HFFc6 (cell line): ENCODE results near the gene TNXB. TPM values are rescaled to one million over a fixed set of nuclear protein-coding genes. Genes with fewer than 3 reads are reported as not detected.
A peak's percentile ranks its signal among the peaks of the same experiment; 100 is the strongest.

Experiments
- DNase-seq: peaks from one replicate; pipeline ENCODE4 v3.0.0-alpha.2; 2018
- H3K27ac Mint-ChIP-seq: 2 replicates; pipeline ENCODE4 v1.8.0; 2020; ENCODE audit warnings: mild to moderate bottlenecking, mixed read lengths
- H3K27me3 Mint-ChIP-seq: 2 replicates; pipeline ENCODE4 v1.8.0; 2021; ENCODE audit warnings: mild to moderate bottlenecking, moderate library complexity, mixed read lengths; ENCODE audit not compliant: insufficient read depth
- H3K36me3 Mint-ChIP-seq: 2 replicates; pipeline ENCODE4 v1.8.0; 2021; ENCODE audit warnings: low read depth, mixed read lengths
- H3K4me1 Mint-ChIP-seq: 2 replicates; pipeline ENCODE4 v1.8.0; 2020; ENCODE audit warnings: low read depth, mixed read lengths
- H3K4me3 Mint-ChIP-seq: 2 replicates; pipeline ENCODE4 v1.8.0; 2020; ENCODE audit warnings: mild to moderate bottlenecking, moderate library complexity, mixed read lengths
- H3K9me3 Mint-ChIP-seq: 2 replicates; pipeline ENCODE4 v1.8.0; 2020; ENCODE audit warnings: mild to moderate bottlenecking, mixed read lengths
- CTCF ChIP-seq: fragments of 200-600 bp; sonication (generic); IDR thresholded peaks from 2 replicates; pipeline ENCODE4 v1.5.0; 2021; ENCODE audit warnings: antibody characterized with exemption, mild to moderate bottlenecking
- long read RNA-seq: library from polyadenylated mRNA; unstranded; transcript quantifications from one replicate; pipeline ENCODE4 v2.0.0, GENCODE V29; 2019
- total RNA-seq, 6 experiments: library from RNA; stranded (reverse); fragmentation: NEBNext Ultra II Directional; extraction: Animal tissue kit (Norgen Biotek cat#: 25700); gene quantifications; 2 replicates in 1 of 6; 3 replicates in 5 of 6; pipeline ENCODE4 v1.2.3, GENCODE V29; 2021

TNXB gene
- 1 to 10 TPM in 1 of 6 experiments, under 1 TPM in 5; 0.28 to 1.4 (median 0.83) TPM for total RNA-seq
- long read RNA-seq: 0 reads

GRCh38 chr6:32109114-32109764, at the start of gene TNXB:
Gene TNXB (minus strand): TSS chr6:32109338. CDS start chr6:32098198, 11,140 bp downstream.
- no peak for TF ChIP-seq CTCF
- no peak for DNase-seq
- no peaks in the 10 kb centered on the region for H3K9me3 Mint-ChIP-seq

GRCh38 chr6:32158052-32158451, 48.9 kb upstream of the TNXB start:
- Mint-ChIP-seq H3K36me3 (peaks cover 16% of the 10 kb centered on the region), H3K4me1 (peaks cover 21% of the 10 kb centered on the region)
- TF ChIP-seq CTCF: no peak

More at GRCh38 chr6:32109114-32109764, at the start of gene TNXB:
- Mint-ChIP-seq H3K36me3 (peaks cover 22% of the 10 kb centered on the region), H3K27ac (peak within 1 kb of the TSS; percentile 57), H3K4me1 (peaks cover 55% of the 10 kb centered on the region), H3K27me3 (peaks cover 10% of the 10 kb centered on the region), H3K4me3 (peak within 1 kb of the TSS; percentile 72)

GRCh38 chr6:32156891-32157290, 47.8 kb upstream of the TNXB start:
- peaks cover 32% of the 10 kb centered on the region for H3K4me1 Mint-ChIP-seq
- peaks cover 16% of the 10 kb centered on the region for H3K36me3 Mint-ChIP-seq
- no peaks in the 10 kb centered on the region for H3K9me3 Mint-ChIP-seq
- H3K27me3 Mint-ChIP-seq: no peaks in the 10 kb centered on the region; the same call in none of the 2 replicates
- no peak overlapping the region for H3K27ac Mint-ChIP-seq
- H3K4me3 Mint-ChIP-seq: no peak overlapping the region
- no peak for TF ChIP-seq CTCF
- DNase-seq: no peak

More at GRCh38 chr6:32158052-32158451, 48.9 kb upstream of the TNXB start:
- Mint-ChIP-seq H3K27me3 (peaks cover 2% of the 10 kb centered on the region), H3K27ac (no peak overlapping the region), H3K9me3 (no peaks in the 10 kb centered on the region), H3K4me3 (no peak overlapping the region)
- no peak for DNase-seq

- H3K27me3 Mint-ChIP-seq: peaks cover 2% of the 10 kb centered on the region
- H3K4me1 Mint-ChIP-seq: peaks cover 43% of the 10 kb centered on the region
- peaks cover 16% of the 10 kb centered on the region for H3K36me3 Mint-ChIP-seq
- H3K9me3 Mint-ChIP-seq: no peaks in the 10 kb centered on the region
- peak overlapping the region; percentile 100 for H3K4me3 Mint-ChIP-seq
- peak; percentile 76 for TF ChIP-seq CTCF
- peak overlapping the region; percentile 97 for H3K27ac Mint-ChIP-seq
- DNase-seq: peak; percentile 61
These were observed 45.5 kb upstream of the TNXB start for GRCh38 chr6:32154514-32155161.

GRCh38 chr6:32153564-32154513, 44.7 kb upstream of the TNXB start, which contains the start of gene PPT2:
Gene PPT2 (plus strand): TSS chr6:32154141. CDS start chr6:32154595, 454 bp downstream.
- H3K36me3 Mint-ChIP-seq: peaks cover 18% of the 10 kb centered on the region

More at GRCh38 chr6:32153564-32154513, 44.7 kb upstream of the TNXB start, which contains the start of gene PPT2:
- peak; percentile 57 for TF ChIP-seq CTCF
- Mint-ChIP-seq H3K27ac (peak within 1 kb of the TSS; percentile 97), H3K9me3 (no peaks in the 10 kb centered on the region), H3K27me3 (peaks cover 2% of the 10 kb centered on the region), H3K4me3 (peak within 1 kb of the TSS; percentile 100), H3K4me1 (peaks cover 43% of the 10 kb centered on the region)
- DNase-seq: peak; percentile 85
